ENCODE measurements around the gene ADARB2.

ADARB2 gene

GRCh38 chr10:1293636-1294435, 443.5 kb downstream of the ADARB2 start:
- no peak for DNase-seq

- no peak for DNase-seq
Measured at GRCh38 chr10:1293157-1293556, 444.2 kb downstream of the ADARB2 start.

- no peak for DNase-seq
Measured at GRCh38 chr10:1292611-1293031, 444.7 kb downstream of the ADARB2 start.

GRCh38 chr10:1291178-1292090, 445.9 kb downstream of the ADARB2 start:
- DNase-seq: no peak

GRCh38 chr10:1290071-1290471, 447.3 kb downstream of the ADARB2 start:
- DNase-seq: no peak

- DNase-seq: no peak
Measured at GRCh38 chr10:1289591-1289990, 447.7 kb downstream of the ADARB2 start.

- DNase-seq: no peak
Measured at GRCh38 chr10:1287971-1288401, 449.3 kb downstream of the ADARB2 start.

GRCh38 chr10:1287487-1287886, 449.8 kb downstream of the ADARB2 start:
- DNase-seq: no peak

- no peak for DNase-seq
Measured at GRCh38 chr10:1284076-1284475, 453.2 kb downstream of the ADARB2 start.

- DNase-seq: no peak
Measured at GRCh38 chr10:1281405-1281782, 455.9 kb downstream of the ADARB2 start.

GRCh38 chr10:1280466-1281404, 456.6 kb downstream of the ADARB2 start:
- DNase-seq: no peak

GRCh38 chr10:1278306-1278705, 459.0 kb downstream of the ADARB2 start:
- no peak for DNase-seq

GRCh38 chr10:1274701-1275544, 462.4 kb downstream of the ADARB2 start:
- no peak for DNase-seq

GRCh38 chr10:1274111-1274661, 463.1 kb downstream of the ADARB2 start:
- DNase-seq: no peak

GRCh38 chr10:1273372-1274105, 463.8 kb downstream of the ADARB2 start:
- DNase-seq: no peak

- DNase-seq: no peak
Measured at GRCh38 chr10:1272777-1273161, 464.6 kb downstream of the ADARB2 start.

GRCh38 chr10:1272079-1272776, 465.1 kb downstream of the ADARB2 start:
- no peak for DNase-seq

GRCh38 chr10:1270906-1271305, 466.4 kb downstream of the ADARB2 start:
- DNase-seq: no peak

- DNase-seq: no peak
Measured at GRCh38 chr10:1270490-1270889, 466.8 kb downstream of the ADARB2 start.

GRCh38 chr10:1268831-1269230, 468.5 kb downstream of the ADARB2 start:
- no peak for DNase-seq

Measured in activated CD4-positive, alpha-beta T cell treated with anti-CD3 and anti-CD28 coated beads for 48 hours (primary cell).